HepG2 (cell line): ENCODE data around the gene MISP3. TPM values are rescaled to one million over a fixed set of nuclear protein-coding genes. Genes with fewer than 3 reads are reported as not detected.

Experiments used
- ADNP ChIP-seq: sonication (generic); formaldehyde crosslinking; IDR thresholded peaks from 2 replicates; pipeline ENCODE4 v1.4.0; 2020; ENCODE audit warnings: missing genetic modification reagents
- CBFB ChIP-seq: sonication (generic); formaldehyde crosslinking; IDR thresholded peaks from 2 replicates; pipeline ENCODE4 v1.4.0; 2020; ENCODE audit warnings: missing genetic modification reagents
- GMEB1 ChIP-seq: sonication (generic); formaldehyde crosslinking; IDR thresholded peaks from 2 replicates; pipeline ENCODE4 v1.5.1; 2020; ENCODE audit warnings: missing genetic modification reagents, mild to moderate bottlenecking, borderline replicate concordance
- HES4 ChIP-seq: sonication (generic); formaldehyde crosslinking; IDR thresholded peaks from 2 replicates; pipeline ENCODE4 v1.9.0; 2021; ENCODE audit warnings: mild to moderate bottlenecking, missing genetic modification reagents, borderline replicate concordance
- IRF2 ChIP-seq: IDR thresholded peaks from 2 replicates; pipeline ENCODE4 v1.6.1; 2018; ENCODE audit warnings: missing genetic modification reagents, missing compliant biosample characterization
- IRF9 ChIP-seq: sonication (generic); formaldehyde crosslinking; IDR thresholded peaks from 2 replicates; pipeline ENCODE4 v1.8.0; 2022; ENCODE audit warnings: missing genetic modification reagents, mild to moderate bottlenecking, borderline replicate concordance
- JUN ChIP-seq: sonication (generic); formaldehyde crosslinking; IDR thresholded peaks from 2 replicates; pipeline ENCODE4 v1.4.0; 2020; ENCODE audit warnings: mild to moderate bottlenecking, missing genetic modification reagents
- MED1 ChIP-seq: sonication (generic); formaldehyde crosslinking; IDR thresholded peaks from 2 replicates; pipeline ENCODE4 v1.4.0; 2020; ENCODE audit warnings: missing genetic modification reagents
- MTERF4 ChIP-seq: sonication (generic); formaldehyde crosslinking; IDR thresholded peaks from 2 replicates; pipeline ENCODE4 v1.8.0; 2023; ENCODE audit warnings: mild to moderate bottlenecking, missing genetic modification reagents
- PAXIP1 ChIP-seq: sonication (generic); formaldehyde crosslinking; conservative IDR thresholded peaks from 2 replicates; pipeline ENCODE4 v1.4.0; 2020; ENCODE audit warnings: mild to moderate bottlenecking, missing genetic modification reagents, moderate library complexity
- POLR2A ChIP-seq, 2 experiments: IDR thresholded peaks; 2 replicates each; pipeline ENCODE4 v1.6.1; 2011; ENCODE audit warnings: low read depth in 2 of 2, low read length in 2 of 2, mild to moderate bottlenecking in 1 of 2, moderate library complexity in 1 of 2; ENCODE audit not compliant: insufficient read depth in 1 of 2
- RAD21 ChIP-seq: fragments of 450-650 bp; formaldehyde crosslinking; IDR thresholded peaks from 2 replicates; pipeline ENCODE4 v1.5.0; 2020; ENCODE audit warnings: mild to moderate bottlenecking
- XRCC5 ChIP-seq: fragments of 200-400 bp; formaldehyde crosslinking; optimal IDR thresholded peaks from 2 replicates; pipeline ENCODE3; 2017; ENCODE audit warnings: mild to moderate bottlenecking, low read length
- ZNF292 ChIP-seq: sonication (generic); formaldehyde crosslinking; IDR thresholded peaks from 2 replicates; pipeline ENCODE4 v1.8.1; 2022; ENCODE audit warnings: mild to moderate bottlenecking, low read depth, missing genetic modification reagents, borderline replicate concordance
- ZNF329 ChIP-seq: sonication (generic); formaldehyde crosslinking; IDR thresholded peaks from 2 replicates; pipeline ENCODE4 v1.9.0; 2021; ENCODE audit warnings: low read depth, mild to moderate bottlenecking, missing genetic modification reagents
- ZNF574 ChIP-seq: sonication (generic); formaldehyde crosslinking; IDR thresholded peaks from 2 replicates; pipeline ENCODE4 v1.4.0; 2020; ENCODE audit warnings: missing genetic modification reagents
- ZNF598 ChIP-seq: sonication (generic); formaldehyde crosslinking; IDR thresholded peaks from 2 replicates; pipeline ENCODE4 v1.5.1; 2020; ENCODE audit warnings: mild to moderate bottlenecking, missing genetic modification reagents, borderline replicate concordance
- ZNF777 ChIP-seq: sonication (generic); formaldehyde crosslinking; IDR thresholded peaks from 2 replicates; pipeline ENCODE4 v1.4.0; 2020; ENCODE audit warnings: missing genetic modification reagents
- ZSCAN25 ChIP-seq: sonication (generic); formaldehyde crosslinking; IDR thresholded peaks from 2 replicates; pipeline ENCODE4 v1.8.0; 2022; ENCODE audit warnings: mild to moderate bottlenecking, missing genetic modification reagents
- polyA plus RNA-seq, 8 experiments: library from polyadenylated mRNA; depleted of rRNA in 3 of 8; stranded (reverse) in 7 of 8; unstranded in 1 of 8; fragments of >200 nt; fragmentation: Illumina TruSeq in 4 of 8; extraction: Trizol in 4 of 8; gene quantifications; 2 replicates each; pipeline versions ENCODE4 v1.2.1 to v1.2.3, GENCODE V29; 2011 to 2016; ENCODE audit warnings: low read depth in 4 of 8, missing spikeins in 1 of 8, mixed read lengths in 1 of 8; ENCODE audit not compliant: insufficient read depth in 1 of 8
- total RNA-seq, 5 experiments: library from RNA; depleted of rRNA; stranded (reverse); fragments of >200 nt; fragmentation: Illumina TruSeq; extraction: Trizol; gene quantifications; 2 replicates each; pipeline ENCODE4 v1.2.3, GENCODE V29; 2016; ENCODE audit warnings: low read depth in 1 of 5

Gene MISP3
- total and polyA plus RNA-seq, 2 of the 13 experiments (the other 11 are each of a cell fraction or from before 2014, with no cell fraction given), result 2.5 to 5.4 TPM

- TF ChIP-seq IRF9 (CRISPR knock-in tag) (peak; percentile 71; the same call in 1 of the 2 replicates), ZNF777 (CRISPR knock-in tag) (peak; percentile 85), MTERF4 (no peak), ZNF292 (CRISPR knock-in tag) (0 out of 2 replicates have a peak, but pooled peaks have one; percentile 47), HES4 (CRISPR knock-in tag) (peak; percentile 72), ZSCAN25 (peak; percentile 58; the same call in 1 of the 2 replicates), PAXIP1 (CRISPR knock-in tag) (0 out of 2 replicates have a peak, but pooled peaks have one; percentile 18), JUN (CRISPR knock-in tag) (no peak), ZNF598 (CRISPR knock-in tag) (peak; percentile 81; the same call in 1 of the 2 replicates), ZNF329 (CRISPR knock-in tag) (0 out of 2 replicates have a peak, but pooled peaks have one; percentile 50), ADNP (no peak), XRCC5 (peak; percentile 49), IRF2 (no peak; the same call in 1 of the 2 replicates), ZNF574 (peak; percentile 50), GMEB1 (CRISPR knock-in tag) (peak; percentile 36; the same call in 1 of the 2 replicates), CBFB (0 out of 2 replicates have a peak, but pooled peaks have one; percentile 13), MED1 (peak; percentile 14; the same call in 1 of the 2 replicates), RAD21 (CRISPR knock-in tag) (peak; percentile 65), POLR2A (IDR thresholded peaks at IDR 0.05; ENCODE audit: insufficient read depth in 1 of 2, low read depth in 2 of 2, low read length in 2 of 2) (peak; percentile 30 to 34; a peak in 1 of 4 replicates)
These were observed 40.7 kb upstream of the MISP3 start, which contains the start of gene IL27RA (continued) for GRCh38 chr19:14031719-14032480.
